ENCODE measurements around the gene ZNHIT6. TPM values are rescaled to one million over a fixed set of nuclear protein-coding genes. Genes with fewer than 3 reads are reported as not detected.

Gene ZNHIT6
- polyA plus RNA-seq, 3 donors = 1.7 to 3.2 (median 2.0) TPM

- H3K36me3 Mint-ChIP-seq = no peaks in the 10 kb centered on the region
- no peak overlapping the region for H2AFZ ChIP-seq (ENCODE audit: insufficient read depth, low read depth, low read length, poor library complexity, severe bottlenecking)
- intact Hi-C loops (cut with micrococcal nuclease) = no loop called here
- no peaks in the 10 kb centered on the region for H4K20me1 ChIP-seq (ENCODE audit: insufficient read depth, low read length)
- no peaks in the 10 kb centered on the region for H3K79me2 ChIP-seq (ENCODE audit: insufficient read depth, low read length)
- H3K36me3 ChIP-seq (replicated peaks in 1 of 2; ENCODE audit: control insufficient read depth in 1 of 2, insufficient read depth in 2 of 2, low read length in 2 of 2) = no peaks in the 10 kb centered on the region
- no peak overlapping the region for H3K4me3 ChIP-seq (replicated peaks in 1 of 3; ENCODE audit: low read depth in 2 of 3, low read length in 3 of 3)
- H3K27ac ChIP-seq (ENCODE audit: low read depth in 1 of 2, low read length in 2 of 2) = no peak overlapping the region
- peaks cover 0 to 4% (median under 1%) of the 10 kb centered on the region in 7 donors for H3K9me3 Mint-ChIP-seq
- H3K9me3 ChIP-seq (replicated peaks in 1 of 2; ENCODE audit: control insufficient read depth in 1 of 2, insufficient read depth in 1 of 2, low read length in 2 of 2) = no peaks in the 10 kb centered on the region
- no peak overlapping the region for H3K4me2 ChIP-seq (replicated peaks; ENCODE audit: extremely low read depth, low read length, poor library complexity, severe bottlenecking)
- no peak for TF ChIP-seq CTCF (IDR thresholded peaks at IDR 0.05)
- H3K27ac Mint-ChIP-seq = no peak overlapping the region
- H3K4me1 Mint-ChIP-seq = no peaks in the 10 kb centered on the region
- H3K4me1 ChIP-seq (ENCODE audit: control insufficient read depth in 1 of 2, insufficient read depth in 2 of 2, low read length in 2 of 2) = no peaks in the 10 kb centered on the region
- peaks cover 0 to 2% (median 0%) of the 10 kb centered on the region in 3 donors for H3K27me3 Mint-ChIP-seq (ENCODE audit: low read depth in 3 of 3)
- no peak for DNase-seq
- H3K4me3 Mint-ChIP-seq = no peak overlapping the region
- H3K27me3 ChIP-seq (ENCODE audit: control insufficient read depth in 2 of 2, insufficient read depth in 2 of 2, low read length in 2 of 2) = no peaks in the 10 kb centered on the region
- H3K9ac ChIP-seq (ENCODE audit: insufficient read depth, low read length, poor library complexity, severe bottlenecking) = no peak overlapping the region
These were observed 98.3 kb downstream of the ZNHIT6 start for GRCh38 chr1:85609976-85610375.

GRCh38 chr1:85608851-85609250 lies 99.4 kb downstream of the ZNHIT6 start:
- no peak for TF ChIP-seq CTCF (IDR thresholded peaks at IDR 0.05)
- no peaks in the 10 kb centered on the region for H3K4me1 Mint-ChIP-seq
- no peak overlapping the region for H3K9ac ChIP-seq (ENCODE audit: insufficient read depth, low read length, poor library complexity, severe bottlenecking)
- peaks cover 0 to 1% (median 1%) of the 10 kb centered on the region in 3 donors for H3K27me3 Mint-ChIP-seq (ENCODE audit: low read depth in 3 of 3)
- H3K27ac Mint-ChIP-seq = no peak overlapping the region
- no peaks in the 10 kb centered on the region for H3K27me3 ChIP-seq (ENCODE audit: control insufficient read depth in 2 of 2, insufficient read depth in 2 of 2, low read length in 2 of 2)
- WGBS (ENCODE audit: insufficient coverage) = no CpG with 5 or more reads among the region's 1 CpG
- no peaks in the 10 kb centered on the region for H3K9me3 ChIP-seq (replicated peaks in 1 of 2; ENCODE audit: control insufficient read depth in 1 of 2, insufficient read depth in 1 of 2, low read length in 2 of 2)
- no peaks in the 10 kb centered on the region for H3K79me2 ChIP-seq (ENCODE audit: insufficient read depth, low read length)
- H3K36me3 ChIP-seq (replicated peaks in 1 of 2; ENCODE audit: control insufficient read depth in 1 of 2, insufficient read depth in 2 of 2, low read length in 2 of 2) = no peaks in the 10 kb centered on the region
- H3K36me3 Mint-ChIP-seq = no peaks in the 10 kb centered on the region
- no peak overlapping the region for H3K4me3 Mint-ChIP-seq
- H3K4me2 ChIP-seq (replicated peaks; ENCODE audit: extremely low read depth, low read length, poor library complexity, severe bottlenecking) = no peak overlapping the region
- no peaks in the 10 kb centered on the region for H4K20me1 ChIP-seq (ENCODE audit: insufficient read depth, low read length)
- no peak overlapping the region for H3K4me3 ChIP-seq (replicated peaks in 1 of 3; ENCODE audit: low read depth in 2 of 3, low read length in 3 of 3)
- no peak overlapping the region for H2AFZ ChIP-seq (ENCODE audit: insufficient read depth, low read depth, low read length, poor library complexity, severe bottlenecking)
- H3K27ac ChIP-seq (ENCODE audit: low read depth in 1 of 2, low read length in 2 of 2) = no peak overlapping the region
- H3K4me1 ChIP-seq (ENCODE audit: control insufficient read depth in 1 of 2, insufficient read depth in 2 of 2, low read length in 2 of 2) = no peaks in the 10 kb centered on the region
- H3K9me3 Mint-ChIP-seq = peaks cover 0 to 3% (median 0%) of the 10 kb centered on the region in 7 donors
- intact Hi-C loops (cut with micrococcal nuclease) = no loop called here
- DNase-seq = no peak

Measured in CD14-positive monocyte (primary cell).